ENCODE data around the gene PPRC1. TPM values are rescaled to one million over a fixed set of nuclear protein-coding genes. Genes with fewer than 3 reads are reported as not detected.

PPRC1 gene
- total RNA-seq, 1 donor from 2014 or later = 111 TPM

GRCh38 chr10:102141583-102142107 is 8.8 kb downstream of the PPRC1 start:
- Mint-ChIP-seq H3K27ac (no peak overlapping the region), H3K27me3 (no peaks in the 10 kb centered on the region), H3K9me3 (no peaks in the 10 kb centered on the region), H3K4me3 (no peak overlapping the region), H3K36me3 (ENCODE audit: low read depth) (peaks cover 78% of the 10 kb centered on the region), H3K4me1 (peaks cover 13% of the 10 kb centered on the region)
- intact Hi-C loops (cut with micrococcal nuclease) = no loop called here
- DNase-seq = no peak

GRCh38 chr10:102146971-102147428 is 14.2 kb downstream of the PPRC1 start:
- H3K4me3 Mint-ChIP-seq = no peak overlapping the region
- H3K9me3 Mint-ChIP-seq = no peaks in the 10 kb centered on the region
- no peak overlapping the region for H3K27ac Mint-ChIP-seq
- intact Hi-C loops (cut with micrococcal nuclease) = no loop called here
- H3K27me3 Mint-ChIP-seq = no peaks in the 10 kb centered on the region
- H3K36me3 Mint-ChIP-seq (ENCODE audit: low read depth) = peaks cover 76% of the 10 kb centered on the region
- H3K4me1 Mint-ChIP-seq = peaks cover 25% of the 10 kb centered on the region
- DNase-seq = no peak

GRCh38 chr10:102147561-102147960 is 14.7 kb downstream of the PPRC1 start:
- Mint-ChIP-seq H3K9me3 (no peaks in the 10 kb centered on the region), H3K27ac (no peak overlapping the region), H3K27me3 (peaks cover 2% of the 10 kb centered on the region), H3K36me3 (ENCODE audit: low read depth) (peaks cover 80% of the 10 kb centered on the region), H3K4me3 (no peak overlapping the region), H3K4me1 (peaks cover 27% of the 10 kb centered on the region)
- intact Hi-C loops (cut with micrococcal nuclease) = no loop called here
- no peak for DNase-seq

DNA sequence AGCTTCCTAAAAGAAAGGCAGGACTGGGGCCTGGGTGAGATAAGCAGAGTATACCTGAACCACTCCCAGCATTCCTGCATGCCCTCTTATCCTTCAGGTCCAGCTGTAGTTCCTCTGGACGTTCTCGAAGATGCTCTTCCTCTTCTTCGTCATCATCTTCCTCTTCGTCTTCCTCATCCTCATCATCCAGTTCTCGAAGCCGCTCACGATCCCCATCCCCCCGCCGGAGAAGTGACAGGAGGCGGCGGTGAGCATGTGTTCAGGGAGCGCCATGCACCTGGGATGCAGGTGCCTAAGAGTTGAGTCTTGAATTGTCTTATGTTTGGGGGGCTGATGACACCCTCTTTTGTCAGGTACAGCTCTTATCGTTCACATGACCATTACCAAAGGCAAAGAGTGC is 15.4 kb downstream of the PPRC1 start:
- peaks cover 80% of the 10 kb centered on the region for H3K36me3 Mint-ChIP-seq (ENCODE audit: low read depth)
- H3K27ac Mint-ChIP-seq = peak overlapping the region; percentile 56
- no peak overlapping the region for H3K4me3 Mint-ChIP-seq
- no peak for DNase-seq
- H3K4me1 Mint-ChIP-seq = peaks cover 31% of the 10 kb centered on the region
- H3K9me3 Mint-ChIP-seq = no peaks in the 10 kb centered on the region
- peaks cover 2% of the 10 kb centered on the region for H3K27me3 Mint-ChIP-seq
- intact Hi-C loops (cut with micrococcal nuclease) = no loop called here

- H3K27ac Mint-ChIP-seq = peak overlapping the region; percentile 99
- DNase-seq = no peak
- intact Hi-C loops (cut with micrococcal nuclease) = loop anchor here (5.0 to 10.0 kb wide), 2 partner anchors 301 to 494 kb away; partner anchors contain the start of genes C10orf95 and TRIM8
- H3K4me1 Mint-ChIP-seq = peaks cover 41% of the 10 kb centered on the region
- no peaks in the 10 kb centered on the region for H3K9me3 Mint-ChIP-seq
- H3K36me3 Mint-ChIP-seq (ENCODE audit: low read depth) = peaks cover 83% of the 10 kb centered on the region
- peak overlapping the region; percentile 99 for H3K4me3 Mint-ChIP-seq
- peaks cover 2% of the 10 kb centered on the region for H3K27me3 Mint-ChIP-seq
Observed at GRCh38 chr10:102150970-102151773, 18.3 kb downstream of the PPRC1 start.

GRCh38 chr10:102151774-102152544 is 19.1 kb downstream of the PPRC1 start, which contains the start of gene NOLC1:
TSS of gene NOLC1 (plus strand) at chr10:102152389. CDS start at chr10:102152411, 22 bp downstream.
- Mint-ChIP-seq H3K4me3 (peak within 1 kb of the TSS; percentile 99), H3K36me3 (ENCODE audit: low read depth) (peaks cover 86% of the 10 kb centered on the region), H3K27me3 (peaks cover 2% of the 10 kb centered on the region), H3K9me3 (no peaks in the 10 kb centered on the region), H3K4me1 (peaks cover 45% of the 10 kb centered on the region), H3K27ac (peak within 1 kb of the TSS; percentile 99)
- intact Hi-C loops (cut with micrococcal nuclease) = loop anchor here (1.0 to 10.0 kb wide), 9 partner anchors 17 to 493 kb away; partner anchors contain the start of genes ACTR1A, C10orf95, FBXL15 and HPS6
- peak; percentile 100 for DNase-seq

- Mint-ChIP-seq H3K4me1 (peaks cover 48% of the 10 kb centered on the region), H3K27me3 (peaks cover 2% of the 10 kb centered on the region), H3K36me3 (ENCODE audit: low read depth) (peaks cover 86% of the 10 kb centered on the region), H3K27ac (peak overlapping the region; percentile 99), H3K4me3 (peak overlapping the region; percentile 99), H3K9me3 (no peaks in the 10 kb centered on the region)
- intact Hi-C loops (cut with micrococcal nuclease) = loop anchor here (1.0 to 10.0 kb wide), 9 partner anchors 17 to 492 kb away; partner anchors contain the start of genes ACTR1A, C10orf95, FBXL15 and HPS6
- DNase-seq = no peak
Observed at GRCh38 chr10:102152545-102152890, 19.7 kb downstream of the PPRC1 start.

DNA sequence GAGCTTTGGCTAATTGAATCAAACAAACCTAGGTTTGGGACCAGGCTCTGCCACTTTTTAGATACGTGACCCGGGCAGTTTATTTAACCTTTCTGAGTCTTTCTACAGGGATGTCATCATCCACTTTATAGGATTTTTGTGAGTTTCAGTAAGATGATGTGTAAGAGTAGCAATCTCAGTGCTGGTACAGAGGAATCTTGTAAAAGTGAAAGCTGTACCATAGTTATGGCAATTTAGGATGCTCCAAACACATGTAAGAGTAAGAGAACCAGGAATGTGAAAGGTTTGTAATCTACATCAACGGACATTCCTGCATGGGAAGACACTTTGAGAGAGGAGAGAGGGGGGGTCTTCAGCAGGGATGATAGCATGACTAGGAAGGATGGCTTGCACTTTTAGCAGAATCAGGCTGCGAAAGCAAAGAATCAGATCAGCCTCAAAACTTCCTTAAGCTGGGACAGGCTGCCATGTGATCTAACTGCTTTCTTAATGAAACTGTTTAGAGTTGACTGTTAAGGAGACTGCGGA is 20.3 kb downstream of the PPRC1 start:
- Mint-ChIP-seq H3K4me1 (peaks cover 49% of the 10 kb centered on the region), H3K4me3 (peak overlapping the region; percentile 99)
- intact Hi-C loops (cut with micrococcal nuclease) = loop anchor here (2.0 to 10.0 kb wide), 3 partner anchors 88 to 492 kb away; partner anchors contain the start of genes C10orf95, HPS6 and TRIM8

GRCh38 chr10:102154466-102155116 is 21.8 kb downstream of the PPRC1 start:
- peak overlapping the region; percentile 60 for H3K27ac Mint-ChIP-seq
- H3K4me1 Mint-ChIP-seq = peaks cover 55% of the 10 kb centered on the region
- peaks cover 2% of the 10 kb centered on the region for H3K27me3 Mint-ChIP-seq
- intact Hi-C loops (cut with micrococcal nuclease) = loop anchor here (5.0 to 10.0 kb wide), 2 partner anchors 298 to 490 kb away; partner anchors contain the start of genes C10orf95 and TRIM8
- peaks cover 87% of the 10 kb centered on the region for H3K36me3 Mint-ChIP-seq (ENCODE audit: low read depth)
- H3K9me3 Mint-ChIP-seq = no peaks in the 10 kb centered on the region
- no peak for DNase-seq
- peak overlapping the region; percentile 69 for H3K4me3 Mint-ChIP-seq

More for the DNA sequence above, 20.3 kb downstream of the PPRC1 start:
- H3K36me3 Mint-ChIP-seq (ENCODE audit: low read depth) = peaks cover 85% of the 10 kb centered on the region
- peaks cover 2% of the 10 kb centered on the region for H3K27me3 Mint-ChIP-seq
- no peak for DNase-seq
- no peaks in the 10 kb centered on the region for H3K9me3 Mint-ChIP-seq
- peak overlapping the region; percentile 99 for H3K27ac Mint-ChIP-seq

GRCh38 chr10:102157224-102157623 is 24.4 kb downstream of the PPRC1 start:
- Mint-ChIP-seq H3K27ac (peak overlapping the region; percentile 13), H3K4me3 (no peak overlapping the region), H3K9me3 (no peaks in the 10 kb centered on the region), H3K27me3 (peaks cover under 1% of the 10 kb centered on the region), H3K36me3 (ENCODE audit: low read depth) (peaks cover 88% of the 10 kb centered on the region), H3K4me1 (peaks cover 39% of the 10 kb centered on the region)
- no peak for DNase-seq
- intact Hi-C loops (cut with micrococcal nuclease) = loop anchor here (10.0 kb wide), 1 partner anchor 488 kb away; the partner anchor contains the start of gene TRIM8

DNA sequence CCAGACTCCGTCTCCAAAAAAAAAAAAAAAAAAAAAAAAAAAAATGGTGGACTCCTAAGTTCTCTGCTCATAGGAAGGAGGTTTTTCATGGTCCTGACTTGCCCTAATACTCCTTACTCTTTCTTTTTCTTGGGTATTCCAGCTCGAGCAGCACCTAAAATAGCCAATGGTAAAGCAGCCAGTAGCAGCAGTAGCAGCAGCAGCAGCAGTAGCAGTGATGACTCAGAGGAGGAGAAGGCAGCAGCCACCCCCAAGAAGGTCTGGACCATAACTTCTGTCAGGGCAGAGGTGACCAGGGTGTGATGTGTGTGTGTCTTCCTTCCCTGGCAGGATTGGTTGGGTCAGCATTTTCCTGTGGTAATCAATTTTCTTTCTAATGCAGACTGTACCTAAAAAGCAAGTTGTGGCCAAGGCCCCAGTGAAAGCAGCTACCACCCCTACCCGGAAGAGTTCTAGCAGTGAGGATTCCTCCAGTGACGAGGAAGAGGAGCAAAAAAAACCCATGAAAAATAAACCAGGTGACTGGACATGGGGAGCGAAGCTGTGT is 26.3 kb downstream of the PPRC1 start:
- Mint-ChIP-seq H3K4me1 (peaks cover 31% of the 10 kb centered on the region), H3K9me3 (no peaks in the 10 kb centered on the region), H3K27ac (no peak overlapping the region), H3K36me3 (ENCODE audit: low read depth) (peaks cover 81% of the 10 kb centered on the region), H3K4me3 (no peak overlapping the region), H3K27me3 (no peaks in the 10 kb centered on the region)
- DNase-seq = no peak
- intact Hi-C loops (cut with micrococcal nuclease) = loop anchor here (10.0 kb wide), 1 partner anchor 486 kb away; the partner anchor contains the start of gene TRIM8

DNA sequence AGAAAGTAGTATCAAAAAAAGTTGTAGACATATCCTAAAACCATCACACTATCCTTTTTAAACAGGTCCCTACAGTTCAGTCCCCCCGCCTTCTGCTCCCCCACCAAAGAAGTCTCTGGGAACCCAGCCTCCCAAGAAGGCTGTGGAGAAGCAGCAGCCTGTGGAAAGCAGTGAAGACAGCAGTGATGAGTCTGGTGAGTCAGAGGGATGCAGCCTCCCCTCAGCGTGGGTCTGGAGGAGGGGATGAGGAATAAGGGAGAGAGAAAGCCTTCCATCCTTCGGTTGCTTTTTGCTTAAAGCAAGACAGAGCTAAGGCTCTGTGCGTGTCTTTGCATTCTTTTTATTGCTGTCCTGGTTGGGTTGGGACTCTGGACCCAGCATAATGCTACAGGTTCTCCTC is 27.0 kb downstream of the PPRC1 start:
- Mint-ChIP-seq H3K27ac (no peak overlapping the region), H3K9me3 (no peaks in the 10 kb centered on the region), H3K36me3 (ENCODE audit: low read depth) (peaks cover 76% of the 10 kb centered on the region), H3K4me1 (peaks cover 29% of the 10 kb centered on the region), H3K27me3 (no peaks in the 10 kb centered on the region), H3K4me3 (no peak overlapping the region)
- intact Hi-C loops (cut with micrococcal nuclease) = loop anchor here (10.0 kb wide), 1 partner anchor 485 kb away; the partner anchor contains the start of gene TRIM8
- no peak for DNase-seq

Data from activated CD4-positive, alpha-beta T cell treated with anti-CD3 and anti-CD28 coated beads, Interleukin-2, amount 10 ng/mL, durations not matched to agents 24 days and 14 days (primary cell).